Endothelial cell of umbilical vein (primary cell): Measurements from ENCODE around the gene ACR. TPM values are rescaled to one million over a fixed set of nuclear protein-coding genes. Genes with fewer than 3 reads are reported as not detected.
"Not testable (repeated sequence)": the region's sequence is repeated elsewhere in the genome, so short reads cannot be mapped to it uniquely, and the experiment has no call there.

Experiments
- BruUV-seq: library from RNA; stranded (reverse); fragments of 400-500 nt; replicated peaks from 2 replicates; lab custom pipeline; 2021; lab: Mats Ljungman, UMichigan
- CTCF ChIA-PET: fragments of 300-600, 350-600 bp; sonication (Branson Sonifier 250); formaldehyde crosslinking; loops from one replicate; lab custom pipeline; 2021; ENCODE audit warnings: antibody characterized with exemption, inconsistent platforms; lab: Charles Lee
- POLR2A ChIA-PET: fragments of 300-600, 350-600 bp; sonication (Branson Sonifier 250); formaldehyde crosslinking; loops from one replicate; lab custom pipeline; 2021; ENCODE audit warnings: antibody characterized with exemption, inconsistent platforms; lab: Charles Lee
- DNase-seq: peaks from one replicate; pipeline ENCODE4 v3.0.0-alpha.2; 2011; ENCODE audit warnings: low read depth, low spot score
- FAIRE-seq: peaks from 2 replicates; lab custom pipeline; 2011; peaks lifted over from hg19 to GRCh38; lab: Jason Lieb, UNC
- H2AFZ ChIP-seq: 2 replicates; pipeline ENCODE4 v1.6.0; 2012; ENCODE audit warnings: low read depth, low read length, control low read depth, inconsistent platforms
- H3K27ac ChIP-seq: 2 replicates; pipeline ENCODE4 v1.5.1; 2011; ENCODE audit warnings: low read depth, mild to moderate bottlenecking, control low read depth, low read length, moderate library complexity; ENCODE audit not compliant: insufficient read depth
- H3K27me3 ChIP-seq, 2 experiments: 2 replicates each; pipeline versions ENCODE4 v1.6.0 to v1.6.1; 2011; ENCODE audit warnings: low read length in 2 of 2, mixed read lengths in 1 of 2; ENCODE audit not compliant: control insufficient read depth in 2 of 2, insufficient read depth in 2 of 2
- H3K36me3 ChIP-seq, 2 experiments: 2 replicates in 1 of 2; 3 replicates in 1 of 2; pipeline ENCODE4 v1.5.1; 2011; ENCODE audit warnings: low read length in 2 of 2, mild to moderate bottlenecking in 1 of 2, moderate library complexity in 1 of 2; ENCODE audit not compliant: control insufficient read depth in 2 of 2, insufficient read depth in 2 of 2; ENCODE audit errors: extremely low read depth in 1 of 2
- H3K4me1 ChIP-seq: 3 replicates; pipeline ENCODE4 v1.5.1; 2011; ENCODE audit warnings: mild to moderate bottlenecking, low read length; ENCODE audit not compliant: control insufficient read depth, insufficient read depth; ENCODE audit errors: extremely low read depth
- H3K4me2 ChIP-seq: 2 replicates; pipeline ENCODE4 v1.6.1; 2011; ENCODE audit warnings: low read length, control low read depth, mixed read lengths; ENCODE audit not compliant: insufficient read depth
- H3K4me3 ChIP-seq, 3 experiments: fragments of 200-600 bp in 1 of 3; sonication (generic), shearing (Covaris generic) in 1 of 3; replicated peaks in 1 of 3; 2 replicates each; pipeline ENCODE4 v1.5.1; 2011 to 2016; ENCODE audit warnings: control low read depth in 3 of 3, low read length in 3 of 3, mild to moderate bottlenecking in 2 of 3, inconsistent platforms in 1 of 3, low read depth in 1 of 3, moderate library complexity in 1 of 3; ENCODE audit not compliant: insufficient read depth in 1 of 3
- H3K79me2 ChIP-seq: 2 replicates; pipeline ENCODE4 v1.6.0; 2012; ENCODE audit warnings: low read length, inconsistent platforms; ENCODE audit not compliant: control insufficient read depth, insufficient read depth
- H3K9ac ChIP-seq: replicated peaks from 2 replicates; pipeline ENCODE3; 2011; ENCODE audit warnings: low read length, control low read depth; ENCODE audit not compliant: insufficient read depth; ENCODE audit errors: extremely low read depth
- H3K9me1 ChIP-seq: replicated peaks from 3 replicates; pipeline ENCODE4 v1.6.0; 2011; ENCODE audit warnings: mild to moderate bottlenecking, low read length; ENCODE audit not compliant: control insufficient read depth, insufficient read depth; ENCODE audit errors: extremely low read depth
- H3K9me3 ChIP-seq: replicated peaks from 2 replicates; pipeline ENCODE4 v1.5.1; 2012; ENCODE audit warnings: low read length, inconsistent platforms; ENCODE audit not compliant: control insufficient read depth, insufficient read depth
- H4K20me1 ChIP-seq: replicated peaks from 2 replicates; pipeline ENCODE3; 2011; ENCODE audit warnings: mild to moderate bottlenecking, low read length; ENCODE audit not compliant: control insufficient read depth, insufficient read depth; ENCODE audit errors: extremely low read depth
- dilution Hi-C: fragments of 300-500 bp; cut with MboI; formaldehyde crosslinking; loops from one replicate; pipeline ENCODE4 v1.15.0; 2019; ENCODE audit warnings: low sequenced_read_pairs; ENCODE audit not compliant: extremely low pct_ligation_motif_present
- intact Hi-C: fragments of 100-400 bp; cut with micrococcal nuclease; formaldehyde crosslinking; loops from one replicate; pipeline ENCODE4 v1.10.0; 2022
- polyA plus RNA-seq, 4 experiments: library from polyadenylated mRNA; depleted of rRNA in 3 of 4; stranded (reverse) in 3 of 4; unstranded in 1 of 4; fragments of >200 nt; gene quantifications; 2 replicates each; pipeline versions ENCODE4 v1.2.1 to v1.2.3, GENCODE V29; 2011 to 2012; ENCODE audit warnings: missing spikeins in 1 of 4
- small RNA-seq: library from RNA; depleted of rRNA; stranded (forward); fragments of <200 nt; gene quantifications from one replicate; pipeline ENCODE3, GENCODE V24; 2012; ENCODE audit warnings: low replicate concordance, low read depth; ENCODE audit not compliant: insufficient read depth, insufficient read length
- total RNA-seq: library from RNA; stranded (reverse); gene quantifications from 2 replicates; pipeline ENCODE4 v1.2.3, GENCODE V29; 2021

Gene ACR
- total and polyA plus RNA-seq, 2 donors (not counting 3 experiments of a cell fraction or from before 2014, with no cell fraction given): 0.91 to 4.1 TPM

DNA sequence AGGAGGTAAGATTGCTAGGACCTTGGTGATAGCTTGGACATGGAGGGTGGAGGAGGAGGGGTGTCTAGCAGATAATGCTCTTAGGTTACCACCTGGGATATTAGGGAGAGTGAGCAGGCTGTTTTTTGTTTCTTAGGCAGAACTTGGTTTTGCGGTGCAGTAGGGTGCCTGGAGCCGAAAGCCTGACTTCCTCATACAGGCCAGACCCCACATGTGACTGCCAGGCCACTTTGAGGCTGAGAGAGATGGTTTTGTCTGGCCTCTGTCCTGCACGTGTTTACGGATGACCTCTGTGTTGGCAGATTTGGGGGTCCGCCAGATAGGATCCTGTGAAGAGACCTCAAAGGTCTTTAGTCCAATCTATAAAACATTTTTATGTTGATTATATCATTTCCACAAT is 47.3 kb downstream of the ACR start:
- BruUV-seq, H4K20me1 ChIP-seq, H3K4me1 ChIP-seq, H3K79me2 ChIP-seq, H3K9me1 ChIP-seq, POLR2A ChIA-PET, H2AFZ ChIP-seq, H3K9me3 ChIP-seq, intact Hi-C loops, FAIRE-seq, DNase-seq, H3K27ac ChIP-seq, H3K9ac ChIP-seq, H3K36me3 ChIP-seq, H3K27me3 ChIP-seq, dilution Hi-C loops, H3K4me3 ChIP-seq, H3K4me2 ChIP-seq, CTCF ChIA-PET: not testable (repeated sequence)

DNA sequence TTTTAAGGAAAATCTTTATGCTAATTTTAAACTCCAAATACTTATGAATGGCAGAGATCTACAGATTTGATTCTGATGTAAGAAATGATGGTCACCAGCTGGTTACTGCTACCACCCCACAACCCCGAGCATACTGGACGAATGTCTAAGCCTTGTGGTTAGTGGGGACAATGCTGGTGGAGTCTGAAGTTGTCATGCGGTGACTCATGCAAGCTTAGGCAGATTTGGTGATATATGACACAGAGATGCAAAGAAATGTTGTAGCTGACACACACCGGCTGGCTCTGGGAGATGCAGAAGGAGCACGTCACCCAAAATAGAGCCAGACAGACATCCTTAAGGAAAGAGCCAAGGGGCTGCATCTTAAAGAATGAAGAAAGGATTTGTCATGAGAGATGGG is 48.9 kb downstream of the ACR start:
- BruUV-seq, H3K9ac ChIP-seq, H3K36me3 ChIP-seq, FAIRE-seq, POLR2A ChIA-PET, H3K9me1 ChIP-seq, H3K9me3 ChIP-seq, H3K4me1 ChIP-seq, H3K79me2 ChIP-seq, CTCF ChIA-PET, H3K4me3 ChIP-seq, dilution Hi-C loops, intact Hi-C loops, DNase-seq, H4K20me1 ChIP-seq, H3K27ac ChIP-seq, H3K4me2 ChIP-seq, H3K27me3 ChIP-seq, H2AFZ ChIP-seq: not testable (repeated sequence)

Small RNA genes within 50 kb of the gene (small RNA-seq; reads per million reads assigned to genes)
- gene RNU6-409P: not detected

Other genes with a start within 250 kb of the ACR start
- gene LMF2, start 230.5 kb upstream of the ACR start, total RNA-seq: 89.7 and 94.8 TPM in 2 replicates
- gene LMF2, start 230.5 kb upstream of the ACR start, polyA plus RNA-seq: 112 and 190 TPM in 2 replicates
- gene NCAPH2, start 230.0 kb upstream of the ACR start, total RNA-seq: 42.4 and 43.1 TPM in 2 replicates
- gene NCAPH2, start 230.0 kb upstream of the ACR start, polyA plus RNA-seq: 34.8 and 43.2 TPM in 2 replicates
- 3.2 and 3.7 TPM in 2 replicates for gene SCO2, start 212.6 kb upstream of the ACR start, total RNA-seq
- gene SCO2, start 212.6 kb upstream of the ACR start, polyA plus RNA-seq: 3.1 and 3.5 TPM in 2 replicates
- gene TYMP, start 208.2 kb upstream of the ACR start, total RNA-seq: 2.1 and 2.4 TPM in 2 replicates
- 2.0 and 2.9 TPM in 2 replicates for gene TYMP, start 208.2 kb upstream of the ACR start, polyA plus RNA-seq
- not detected in 2 replicates for gene KLHDC7B, start 192.3 kb upstream of the ACR start, total RNA-seq
- gene KLHDC7B, start 192.3 kb upstream of the ACR start, polyA plus RNA-seq: not detected in 2 replicates
- gene SYCE3, start 175.3 kb upstream of the ACR start, total RNA-seq: not detected in 2 replicates
- gene SYCE3, start 175.3 kb upstream of the ACR start, polyA plus RNA-seq: not detected in 2 replicates
- 3.6 and 7.1 TPM in 2 replicates for gene CPT1B, start 159.8 kb upstream of the ACR start, total RNA-seq
- gene CPT1B, start 159.8 kb upstream of the ACR start, polyA plus RNA-seq: 7.0 and 7.1 TPM in 2 replicates
- 57.7 and 62.4 TPM in 2 replicates for gene CHKB, start 155.4 kb upstream of the ACR start, total RNA-seq
- 67.5 and 70.6 TPM in 2 replicates for gene CHKB, start 155.4 kb upstream of the ACR start, polyA plus RNA-seq
- gene MAPK8IP2, start 137.4 kb upstream of the ACR start, total RNA-seq: 0.31 and 0.37 TPM in 2 replicates
- 0.18 and 0.21 TPM in 2 replicates for gene MAPK8IP2, start 137.4 kb upstream of the ACR start, polyA plus RNA-seq
- gene ARSA, start 110.1 kb upstream of the ACR start, total RNA-seq: 19.3 and 22.3 TPM in 2 replicates
- gene ARSA, start 110.1 kb upstream of the ACR start, polyA plus RNA-seq: 33.6 and 47.7 TPM in 2 replicates
- 137 and 158 TPM in 2 replicates for gene SHANK3, start 65.4 kb upstream of the ACR start, total RNA-seq
- 26.1 and 29.7 TPM in 2 replicates for gene SHANK3, start 65.4 kb upstream of the ACR start, polyA plus RNA-seq
- gene RABL2B, start 45.4 kb downstream of the ACR start, total RNA-seq: 24.3 and 26.7 TPM in 2 replicates
- 39.8 and 41.8 TPM in 2 replicates for gene RABL2B, start 45.4 kb downstream of the ACR start, polyA plus RNA-seq